MV-4-11 (cell line): ENCODE measurements around the gene CDK10.
"Not testable (repeated sequence)": the region's sequence is repeated elsewhere in the genome, so short reads cannot be mapped to it uniquely, and the experiment has no call there.

Experiments used
- DNase-seq: peaks from one replicate; lab custom pipeline; 2025; lab: John Stamatoyannopoulos, UW

The CDK10 gene, protein sequence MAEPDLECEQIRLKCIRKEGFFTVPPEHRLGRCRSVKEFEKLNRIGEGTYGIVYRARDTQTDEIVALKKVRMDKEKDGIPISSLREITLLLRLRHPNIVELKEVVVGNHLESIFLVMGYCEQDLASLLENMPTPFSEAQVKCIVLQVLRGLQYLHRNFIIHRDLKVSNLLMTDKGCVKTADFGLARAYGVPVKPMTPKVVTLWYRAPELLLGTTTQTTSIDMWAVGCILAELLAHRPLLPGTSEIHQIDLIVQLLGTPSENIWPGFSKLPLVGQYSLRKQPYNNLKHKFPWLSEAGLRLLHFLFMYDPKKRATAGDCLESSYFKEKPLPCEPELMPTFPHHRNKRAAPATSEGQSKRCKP

DNA sequence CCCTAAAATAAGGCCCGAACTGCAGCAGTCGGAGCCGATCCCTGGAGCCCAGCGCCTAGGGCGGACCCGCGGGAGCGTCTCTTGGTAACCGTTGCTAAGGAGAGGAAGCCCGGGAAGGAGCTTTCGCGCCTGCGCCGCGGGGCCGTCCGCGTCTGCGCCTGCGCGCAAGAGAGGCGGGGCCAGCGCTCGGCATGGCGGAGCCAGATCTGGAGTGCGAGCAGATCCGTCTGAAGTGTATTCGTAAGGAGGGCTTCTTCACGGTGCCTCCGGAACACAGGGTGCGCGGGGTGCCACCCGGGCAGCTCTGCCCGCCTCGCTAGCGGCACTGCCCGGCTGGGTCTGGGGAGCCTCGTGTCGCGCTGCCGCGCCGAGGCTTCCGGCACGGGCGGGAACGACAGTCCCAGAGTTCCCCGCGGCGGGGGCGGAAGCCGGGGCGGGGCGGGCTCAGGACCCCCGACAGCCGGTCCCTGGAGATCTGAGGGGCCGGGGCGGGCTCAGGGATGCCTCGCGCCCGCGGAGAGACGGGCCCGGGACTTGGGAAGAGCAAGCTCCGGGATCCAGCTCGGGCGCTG lies at the start of gene CDK10:
Gene CDK10 (plus strand): TSS at position 170 of the 572 bp plus-strand sequence. CDS start 22 bp downstream, at position 192.
- DNase-seq: peak; percentile 83

DNA sequence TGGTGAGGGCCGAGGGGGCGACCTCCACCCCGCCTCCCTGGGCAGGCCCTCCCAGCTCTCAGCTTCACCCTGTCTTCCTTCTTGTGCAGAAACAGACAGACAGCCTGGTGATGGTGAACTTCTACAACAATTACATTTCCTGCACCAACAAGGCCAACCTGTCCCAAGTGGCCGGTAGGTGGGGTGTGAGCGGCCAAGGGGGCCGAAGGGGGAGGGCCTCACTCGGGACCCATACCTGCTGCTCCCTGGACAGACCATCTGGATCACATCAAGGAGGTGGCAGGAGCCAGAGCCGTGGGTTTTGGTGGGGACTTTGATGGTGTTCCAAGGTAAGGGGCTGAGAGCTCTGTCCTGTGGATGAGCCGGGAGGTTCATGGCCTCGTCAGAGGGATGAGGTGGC lies 49.1 kb upstream of the CDK10 start:
- DNase-seq: no peak

DNA sequence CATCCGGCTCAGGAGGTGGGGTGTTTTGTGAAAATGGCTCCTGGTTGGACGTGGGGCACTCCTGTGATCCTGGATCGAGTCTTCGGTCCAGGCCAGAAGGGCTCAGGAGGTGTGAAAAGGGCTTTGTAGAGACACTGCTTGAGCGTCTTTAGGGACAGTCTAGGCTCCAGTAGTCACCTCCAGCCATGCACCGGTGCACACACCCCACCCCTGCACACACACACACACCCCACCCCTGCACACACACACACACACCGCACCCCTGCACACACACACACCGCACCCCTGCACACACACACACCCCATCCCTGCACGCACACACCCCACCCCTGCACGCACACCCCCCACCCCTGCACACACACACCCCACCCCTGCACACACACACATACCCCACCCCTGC lies 48.0 kb upstream of the CDK10 start:
- no peak for DNase-seq

DNA sequence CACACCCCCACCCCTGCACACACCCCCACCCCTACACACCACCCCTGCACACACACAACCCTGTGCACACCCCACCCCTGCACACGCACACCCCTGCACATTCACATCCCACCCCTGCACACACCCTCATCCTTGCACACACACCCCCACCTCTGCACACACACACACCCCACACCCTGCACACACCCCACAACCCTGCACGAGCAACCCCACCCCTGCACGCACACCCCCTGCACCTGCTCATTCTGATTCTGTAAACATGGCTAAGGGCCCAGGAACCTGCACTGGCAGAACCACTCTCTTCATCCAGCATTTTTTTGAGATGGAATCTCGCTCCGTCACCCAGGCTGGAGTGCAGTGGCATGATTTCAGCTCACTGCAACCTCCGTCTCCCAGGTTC lies 47.1 kb upstream of the CDK10 start:
- no peak for DNase-seq

DNA sequence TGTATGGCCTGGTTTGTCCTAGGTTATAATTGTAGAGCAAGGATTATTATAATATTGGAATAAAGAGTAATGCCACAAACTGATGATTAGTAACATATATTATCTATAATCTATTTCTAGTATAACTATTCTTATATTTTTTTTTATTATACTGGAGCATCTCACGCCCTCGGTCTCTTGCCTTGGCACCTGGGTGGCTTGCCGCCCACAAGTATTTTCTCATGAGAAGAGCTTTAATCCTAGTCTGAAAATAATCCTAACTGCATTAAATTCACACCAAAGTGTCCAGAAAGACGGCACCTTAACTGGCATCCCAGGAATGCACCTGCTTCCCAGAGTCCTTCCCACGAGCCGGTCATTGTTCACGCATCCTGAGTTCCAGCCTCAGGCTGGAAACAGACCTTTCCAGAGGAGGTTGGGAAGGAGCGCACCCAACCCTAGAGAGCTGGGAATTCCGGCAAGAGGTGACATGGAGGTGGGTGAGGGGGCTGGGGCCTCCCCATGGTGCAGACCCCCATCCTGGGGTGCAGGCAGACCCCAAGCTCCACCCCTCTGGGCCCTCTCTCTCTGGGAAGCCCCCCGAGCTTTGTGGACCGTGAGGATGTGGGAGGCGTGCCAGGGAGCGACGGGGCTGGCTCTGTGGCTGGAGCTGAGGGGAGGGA lies 44.9 kb upstream of the CDK10 start:
- no peak for DNase-seq

DNA sequence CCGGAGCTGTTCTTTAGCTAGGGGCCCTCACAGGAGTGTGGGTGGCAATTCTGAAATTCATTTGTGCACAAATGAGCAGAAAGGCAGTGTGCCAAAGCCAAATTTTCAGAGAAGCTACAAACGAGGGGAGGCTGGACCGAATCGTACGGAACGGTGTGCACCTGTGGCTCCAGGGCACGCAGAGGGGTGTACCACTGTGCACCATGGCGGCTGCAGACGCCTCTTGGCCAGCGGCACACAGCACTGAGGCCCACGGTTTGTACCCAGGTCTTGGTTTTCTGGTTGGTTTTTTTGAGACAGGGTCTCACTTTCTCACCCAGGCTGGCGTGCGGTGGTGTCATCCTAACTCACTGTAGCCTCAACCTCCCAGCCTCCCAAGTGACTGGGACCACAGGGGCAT lies 43.9 kb upstream of the CDK10 start:
- no peak for DNase-seq

DNA sequence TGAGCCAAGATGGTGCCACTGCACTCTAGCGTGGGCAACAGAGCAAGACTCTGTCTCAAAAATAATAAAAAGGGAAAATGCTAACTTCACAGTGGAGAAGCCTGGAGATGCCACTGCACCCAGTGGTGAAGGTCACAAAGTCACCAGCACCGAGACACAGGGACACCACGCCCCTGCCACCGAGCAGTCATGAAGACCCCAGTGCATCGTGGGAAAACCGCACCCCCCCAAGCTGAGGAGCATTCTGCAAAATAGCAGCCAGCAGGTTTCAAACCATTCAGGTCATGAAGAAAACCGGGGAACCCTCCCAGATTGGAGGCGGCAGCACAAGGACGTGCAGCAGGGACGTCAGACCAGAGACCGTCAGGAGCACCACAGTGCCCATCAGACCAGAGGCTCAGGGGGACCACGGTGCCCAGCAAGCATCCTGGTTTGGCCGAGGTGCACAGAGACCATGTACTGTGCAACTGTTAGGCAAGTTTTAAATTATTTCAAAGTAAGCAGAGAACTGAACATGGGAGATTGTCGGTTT lies 42.7 kb upstream of the CDK10 start:
- no peak for DNase-seq

DNA sequence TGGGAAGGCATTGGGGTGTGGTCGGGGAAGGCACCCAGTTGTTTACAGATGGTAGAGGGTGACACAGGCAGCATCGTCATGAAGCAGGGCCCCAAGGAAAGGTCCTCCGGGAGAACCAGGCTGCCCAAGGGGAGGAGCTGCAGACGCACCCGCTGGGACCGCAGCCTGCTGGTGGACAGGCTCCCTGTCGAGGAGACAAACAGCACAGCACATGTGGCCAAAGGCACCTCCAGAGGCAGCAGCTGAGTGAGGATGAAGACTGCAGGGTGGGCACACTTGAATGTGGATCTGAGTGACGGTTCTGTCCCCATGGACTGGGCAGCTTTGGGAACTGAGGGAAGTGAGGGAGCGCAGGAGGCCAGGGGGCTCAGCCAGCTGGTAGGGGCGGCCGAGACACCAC lies 41.4 kb upstream of the CDK10 start:
- DNase-seq: no peak

DNA sequence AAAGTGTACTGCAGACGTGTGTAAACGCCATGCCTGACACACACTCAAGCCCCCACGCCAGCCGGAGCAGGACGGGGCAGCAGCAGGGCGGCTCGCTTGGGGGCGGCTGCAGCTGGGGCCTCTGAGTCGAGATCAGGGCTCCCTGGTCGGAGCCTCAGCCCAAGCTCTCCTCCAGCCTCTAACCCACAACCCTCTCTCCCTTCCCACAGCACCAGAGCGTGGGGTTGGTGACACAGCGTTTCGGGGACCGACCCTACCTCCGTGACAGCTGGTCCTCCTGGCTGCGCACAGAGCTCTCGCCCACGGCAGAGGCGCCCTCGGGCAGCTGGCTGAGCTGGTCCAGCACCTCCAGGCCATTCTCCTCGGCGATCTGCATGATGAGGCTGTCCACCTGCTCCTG lies 40.2 kb upstream of the CDK10 start:
- DNase-seq: no peak

DNA sequence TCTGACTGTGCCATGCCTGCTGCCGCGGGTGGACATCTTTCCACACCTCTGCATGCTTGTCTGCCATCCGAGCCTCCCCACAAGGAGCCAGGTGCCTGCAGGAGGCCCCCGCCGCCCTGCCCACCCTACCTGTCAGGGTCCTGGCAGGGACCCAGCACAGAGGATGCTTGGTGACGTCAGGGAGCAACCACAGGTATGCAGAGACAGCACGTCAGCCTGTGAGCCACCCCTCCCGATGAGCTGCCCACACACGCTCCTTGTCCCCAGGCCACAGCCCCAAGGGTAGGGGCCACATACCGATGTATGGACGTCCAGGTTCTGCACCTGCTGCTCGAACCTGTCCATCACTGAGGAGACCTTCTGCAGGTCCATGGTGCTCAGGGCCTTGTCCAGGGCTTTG lies 39.6 kb upstream of the CDK10 start:
- no peak for DNase-seq

DNA sequence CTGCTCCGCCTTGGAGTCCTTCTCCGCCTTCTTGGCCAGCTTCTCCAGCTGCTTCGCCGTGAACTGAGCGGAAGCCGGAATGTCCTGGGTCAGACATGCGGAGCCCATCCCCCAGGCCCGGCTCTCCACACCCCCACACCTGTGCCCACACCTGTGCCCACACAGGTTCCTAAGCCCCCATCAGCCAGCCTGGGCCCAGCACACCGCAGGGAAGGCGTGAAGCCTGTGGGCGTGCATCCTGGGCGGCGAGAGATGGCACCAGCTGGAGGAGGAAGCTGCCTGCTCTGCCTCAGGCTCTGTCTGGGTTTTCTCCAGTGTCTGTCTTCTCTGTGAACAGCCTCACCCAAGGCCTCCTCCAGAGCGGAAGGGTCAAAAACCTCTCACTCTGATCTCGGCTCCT lies 34.9 kb upstream of the CDK10 start:
- no peak for DNase-seq

DNA sequence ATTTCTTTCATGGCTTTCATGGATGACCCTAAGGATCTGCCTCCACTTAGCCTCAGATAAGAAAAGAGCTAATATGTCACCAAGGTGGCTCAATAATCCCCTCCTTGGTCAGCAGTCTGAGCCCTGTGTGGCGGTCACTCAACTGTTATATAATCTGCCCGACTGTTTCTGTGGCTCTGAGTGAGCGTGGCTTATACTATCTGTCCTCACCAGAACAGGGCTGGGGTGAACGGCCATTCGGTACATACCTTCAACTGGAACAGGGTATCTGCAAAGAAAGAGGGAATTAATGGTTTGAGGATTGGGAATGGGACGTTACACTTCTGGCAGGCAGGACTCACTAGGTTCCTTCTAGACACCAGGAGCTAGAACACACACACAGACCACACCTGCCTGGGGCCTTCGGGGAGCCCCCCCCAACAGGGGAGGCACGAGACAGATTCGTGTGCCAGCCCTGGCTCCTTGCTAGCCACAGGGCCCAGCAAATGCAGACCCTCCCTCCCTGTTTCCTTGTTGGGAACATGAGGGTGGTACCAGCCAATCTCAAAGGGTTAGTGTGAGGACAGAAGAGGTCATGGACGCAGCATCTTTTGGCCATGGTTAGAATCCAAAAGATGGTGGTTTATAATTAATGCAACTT lies 32.7 kb upstream of the CDK10 start:
- DNase-seq: no peak

DNA sequence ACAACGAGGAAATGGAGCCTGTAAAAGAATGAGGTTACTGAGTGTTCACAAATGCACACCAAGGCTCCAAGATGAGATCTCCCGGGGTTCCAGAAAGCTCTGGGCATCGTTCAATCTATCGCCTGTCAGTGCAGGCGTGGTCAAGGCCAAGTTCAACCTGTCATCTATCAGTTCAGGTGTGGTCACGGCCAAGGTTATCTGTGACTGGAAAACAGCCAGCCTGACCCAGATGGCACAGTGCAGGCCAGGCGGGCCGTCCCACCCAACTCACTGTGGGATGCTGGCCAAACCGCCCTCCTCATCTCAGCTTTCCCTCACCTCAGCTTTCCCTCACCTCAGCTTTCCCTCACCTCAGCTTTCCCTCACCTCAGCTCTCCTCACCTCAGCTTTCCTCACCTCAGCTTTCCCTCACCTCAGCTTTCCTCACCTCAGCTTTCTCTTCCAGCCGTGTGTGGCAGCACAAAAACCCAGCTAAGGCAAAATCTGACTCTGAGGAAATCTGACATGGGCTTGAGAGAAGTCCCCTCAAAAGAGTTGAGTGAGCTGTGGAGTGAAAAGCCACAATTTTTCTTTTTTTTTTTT lies 31.3 kb upstream of the CDK10 start:
- DNase-seq: no peak

DNA sequence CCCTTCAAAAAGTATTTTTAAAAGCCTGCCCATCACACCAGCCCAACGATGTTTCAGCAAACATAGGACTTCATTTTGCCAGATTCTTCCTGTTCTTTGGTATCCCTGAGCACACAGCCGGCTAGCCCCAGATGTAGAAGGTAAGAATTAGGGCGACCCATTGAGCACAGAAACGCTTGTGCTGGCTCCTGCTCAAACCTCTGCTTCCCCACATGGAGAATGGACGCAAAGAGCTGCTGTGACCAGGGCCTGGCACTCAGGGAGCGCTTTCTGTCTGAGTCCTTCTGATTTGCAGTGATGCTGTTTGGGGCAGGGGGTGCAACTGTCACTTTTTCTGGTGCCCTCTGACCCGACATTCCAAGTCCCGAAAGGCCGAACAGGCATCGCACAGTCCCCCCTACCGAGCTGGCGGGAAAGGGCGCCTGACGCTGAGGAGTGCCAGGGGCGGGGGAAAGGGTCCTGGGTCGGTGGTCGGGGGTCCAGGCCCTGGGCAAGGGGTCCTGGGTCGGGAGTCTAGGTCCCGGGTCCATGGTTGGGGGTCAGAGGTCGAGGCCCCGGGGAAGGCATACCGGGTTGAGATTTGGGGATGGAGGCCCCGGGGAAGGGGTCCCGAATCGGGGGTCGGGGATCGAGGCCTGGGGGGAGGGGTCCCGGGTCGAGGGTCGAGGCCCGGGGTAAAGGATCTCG lies 29.9 kb upstream of the CDK10 start:
- DNase-seq: no peak

DNA sequence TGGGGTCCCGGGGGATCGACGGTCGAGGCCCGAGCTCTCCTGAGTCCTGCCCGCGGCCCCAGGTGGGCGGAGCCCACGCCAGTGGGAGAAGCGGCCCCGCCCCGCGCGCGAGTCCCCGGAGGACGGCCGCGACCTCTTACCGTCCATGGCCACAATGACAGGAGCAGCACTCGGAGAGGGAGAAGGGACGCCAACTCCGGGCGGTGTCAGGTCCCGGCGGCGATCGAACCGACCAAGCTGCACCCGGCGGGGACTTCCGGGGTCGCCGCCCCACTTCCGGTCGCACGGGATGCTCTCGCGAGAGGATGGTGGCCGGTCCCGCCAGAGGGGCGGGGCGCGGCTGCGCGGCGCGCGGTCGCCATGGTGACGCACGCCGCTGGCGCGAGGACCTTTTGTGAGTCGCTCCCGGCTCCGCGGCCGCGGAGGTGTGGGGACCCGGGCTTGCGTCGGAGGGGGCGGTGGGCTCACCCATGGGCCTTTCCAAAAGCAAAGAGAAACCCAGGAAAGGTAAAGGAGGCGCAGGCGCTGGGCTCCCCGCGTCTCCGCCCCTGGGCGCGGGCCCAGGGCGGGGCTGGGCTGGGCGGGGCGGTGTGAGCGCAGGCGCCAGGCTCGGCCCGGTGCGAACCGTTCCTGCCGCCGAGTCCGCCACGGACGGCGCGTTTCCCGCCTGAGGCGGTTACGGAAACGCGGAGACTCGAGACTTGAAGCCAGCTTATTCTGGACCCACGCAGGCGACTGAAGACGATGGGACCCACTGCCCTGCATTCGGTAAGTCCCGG lies 28.9 kb upstream of the CDK10 start, which contains the start of the genes CHMP1A and SPATA33:
Gene CHMP1A (minus strand): TSS at position 267 of the 779 bp plus-strand sequence. CDS start 120 bp downstream, at position 147.
Gene SPATA33 (plus strand): TSS at position 395 of the 779 bp plus-strand sequence. CDS start 76 bp downstream, at position 471.
- peak; percentile 78 for DNase-seq

DNA sequence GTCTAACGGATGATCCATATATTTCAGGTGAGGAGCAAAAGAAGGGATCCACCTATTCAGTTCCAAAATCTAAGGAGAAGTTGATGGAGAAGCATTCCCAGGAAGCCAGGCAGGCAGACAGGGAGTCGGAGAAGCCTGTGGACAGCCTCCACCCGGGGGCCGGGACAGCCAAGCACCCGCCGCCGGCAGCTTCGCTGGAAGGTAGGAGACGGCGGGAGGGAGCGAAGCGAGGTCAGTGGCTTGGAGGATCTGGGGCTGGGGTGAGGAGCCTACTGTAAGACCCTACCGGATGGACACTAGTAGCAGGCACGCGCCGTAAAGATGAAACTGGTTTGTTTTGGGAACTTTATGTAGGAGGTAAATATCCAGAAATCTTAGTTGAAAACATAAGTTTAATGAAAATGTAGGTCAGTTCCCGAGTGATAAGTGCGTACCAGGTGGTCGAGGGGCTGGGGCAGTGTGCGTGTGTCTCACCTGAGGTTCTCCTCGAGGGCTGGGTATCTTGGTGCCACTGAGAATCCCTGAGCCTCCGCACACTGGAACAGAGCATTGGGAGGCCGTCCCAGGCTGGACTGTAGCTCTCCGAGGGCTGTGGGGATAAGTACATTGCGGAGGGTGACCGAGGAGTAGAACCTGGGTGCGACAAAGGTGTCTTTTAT lies 28.1 kb upstream of the CDK10 start:
- no peak for DNase-seq

DNA sequence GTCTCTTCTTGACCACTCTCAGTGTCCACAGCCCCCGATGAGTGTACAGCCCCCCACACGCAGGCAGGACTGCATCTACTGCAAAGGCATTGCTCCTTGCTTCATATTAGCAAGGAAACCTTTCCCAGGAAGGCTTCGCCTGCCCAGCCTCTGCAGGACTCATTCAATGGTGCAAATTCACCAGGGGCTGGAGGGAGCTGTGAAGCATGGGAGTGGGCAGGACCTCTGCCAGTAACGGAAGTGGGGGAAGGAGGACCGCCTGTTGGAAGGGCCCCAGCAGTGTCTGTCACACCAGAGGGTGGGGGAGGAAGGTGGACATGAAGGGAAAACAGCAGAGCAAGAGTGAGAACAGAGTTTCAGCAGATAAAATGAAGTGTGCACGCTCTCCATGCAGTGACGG lies 26.3 kb upstream of the CDK10 start:
- DNase-seq: no peak

DNA sequence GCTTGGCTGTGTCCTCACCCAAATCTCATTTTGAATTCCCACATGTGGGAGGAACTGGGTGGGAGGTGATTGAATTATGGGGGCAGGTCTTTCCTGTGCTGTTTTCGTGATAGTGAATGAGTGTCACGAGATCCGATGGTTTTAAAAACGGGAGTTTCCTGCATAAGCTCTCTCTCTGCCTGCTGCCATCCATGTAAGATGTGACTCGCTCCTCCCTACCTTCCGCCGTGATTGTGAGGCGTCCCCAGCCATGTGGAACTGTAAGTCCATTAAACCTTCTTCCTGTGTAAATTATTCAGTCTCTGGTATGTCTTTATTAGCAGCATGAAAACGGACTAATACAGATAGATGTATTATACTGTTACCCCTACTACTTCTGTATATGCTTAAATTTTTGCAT lies 25.3 kb upstream of the CDK10 start:
- DNase-seq: no peak

DNA sequence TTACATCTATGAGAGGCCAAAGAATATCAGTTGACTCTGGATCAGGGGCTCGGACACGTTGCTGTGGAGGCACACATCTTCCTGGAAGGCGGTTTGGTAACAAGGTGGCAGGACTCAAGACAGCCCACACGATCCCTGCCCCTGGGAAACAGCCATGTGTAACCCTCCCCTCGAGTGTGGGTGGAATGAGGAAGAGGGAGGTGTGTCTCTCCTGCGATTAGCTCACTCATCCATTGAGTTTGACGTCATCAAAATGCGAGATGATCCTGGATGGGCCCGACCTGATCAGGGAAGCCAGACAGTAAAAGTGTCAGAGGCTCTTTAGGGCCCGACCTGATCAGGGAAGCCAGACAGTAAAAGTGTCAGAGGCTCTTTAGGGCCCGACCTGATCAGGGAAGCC lies 22.3 kb upstream of the CDK10 start:
- not testable (repeated sequence) for DNase-seq

DNA sequence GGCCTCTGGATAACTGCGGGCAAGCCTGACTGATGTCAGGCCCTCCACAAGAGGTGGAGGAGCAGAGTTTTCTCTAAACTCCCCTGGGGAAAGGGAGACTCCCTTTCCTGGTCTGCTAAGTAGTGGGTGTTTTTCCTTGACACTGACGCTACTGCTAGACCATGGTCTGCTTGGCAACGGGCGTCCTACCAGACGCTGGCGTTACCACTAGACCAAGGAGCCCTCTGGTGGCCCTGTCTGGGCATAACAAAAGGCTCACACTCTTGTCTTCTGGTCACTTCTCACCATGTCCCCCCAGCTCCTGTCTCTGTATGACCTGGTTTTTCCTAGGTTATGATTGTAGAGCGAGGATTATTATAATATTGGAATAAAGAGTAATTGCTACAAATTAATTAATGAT lies 19.5 kb upstream of the CDK10 start:
- DNase-seq: peak; percentile 15
